Femur (tissue), 1 donor: ENCODE data around the gene AGBL3.
A peak's percentile ranks its signal among the peaks of the same experiment; 100 is the strongest.

Experiments
- DNase-seq: peaks from one replicate; pipeline ENCODE4 v3.0.0-alpha.2; 2017

AGBL3 gene

DNA sequence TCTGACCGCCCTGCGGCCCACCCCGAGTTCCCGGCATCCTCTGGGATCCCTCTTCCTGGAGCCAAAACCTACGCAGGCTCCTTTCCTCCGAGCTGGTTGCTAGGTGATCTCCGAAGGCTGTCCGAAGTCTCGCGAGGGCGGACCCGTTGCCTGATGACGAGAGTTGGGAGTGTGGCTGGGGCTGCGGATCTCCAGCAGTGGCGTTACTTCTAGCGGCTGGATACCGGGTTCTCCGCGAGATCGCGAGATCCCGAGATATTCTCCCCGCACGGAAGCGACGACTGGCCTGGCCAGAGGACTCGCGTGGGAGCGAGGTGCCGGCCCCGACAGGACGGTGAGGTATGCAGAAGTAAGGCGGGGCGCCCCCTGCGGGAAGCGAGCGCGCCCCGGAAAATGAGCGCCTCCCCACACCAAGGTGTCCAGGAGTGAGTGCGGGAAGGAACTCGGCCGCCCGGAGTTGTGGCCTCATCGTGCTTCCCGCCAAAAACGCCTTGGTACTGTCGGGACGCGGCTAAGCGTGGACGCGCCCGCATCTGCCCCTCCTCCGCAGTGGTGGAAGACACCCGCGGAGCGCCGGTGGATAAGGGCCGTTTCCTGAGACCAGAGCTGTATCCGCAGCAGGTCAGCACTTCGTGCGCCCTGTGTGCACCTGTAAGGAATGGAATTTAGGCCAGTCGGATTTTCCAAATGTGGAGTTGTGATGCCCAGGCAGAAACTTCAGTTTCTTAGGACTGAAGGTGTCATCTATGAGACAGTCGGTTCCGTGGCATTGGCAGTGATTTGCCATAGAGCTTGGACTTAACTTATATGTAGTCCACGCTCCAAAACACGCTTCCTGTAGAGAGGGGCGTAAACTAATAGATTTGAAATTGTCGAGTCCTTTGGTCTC is at the start of gene AGBL3:
TSS of gene AGBL3 (plus strand) at position 146 of the 889 bp plus-strand sequence. CDS start 1,426 bp downstream, outside the sequence.
- DNase-seq: peak; percentile 97

- no peak for DNase-seq
These were observed 49.3 kb upstream of the AGBL3 start for GRCh38 chr7:134936893-134937510.

- no peak for DNase-seq
These were observed 48.2 kb upstream of the AGBL3 start for GRCh38 chr7:134938141-134938540.

- DNase-seq: no peak
These were observed 47.2 kb upstream of the AGBL3 start for GRCh38 chr7:134939136-134939535.

GRCh38 chr7:134940729-134941128 is 45.6 kb upstream of the AGBL3 start:
- DNase-seq: no peak

DNA sequence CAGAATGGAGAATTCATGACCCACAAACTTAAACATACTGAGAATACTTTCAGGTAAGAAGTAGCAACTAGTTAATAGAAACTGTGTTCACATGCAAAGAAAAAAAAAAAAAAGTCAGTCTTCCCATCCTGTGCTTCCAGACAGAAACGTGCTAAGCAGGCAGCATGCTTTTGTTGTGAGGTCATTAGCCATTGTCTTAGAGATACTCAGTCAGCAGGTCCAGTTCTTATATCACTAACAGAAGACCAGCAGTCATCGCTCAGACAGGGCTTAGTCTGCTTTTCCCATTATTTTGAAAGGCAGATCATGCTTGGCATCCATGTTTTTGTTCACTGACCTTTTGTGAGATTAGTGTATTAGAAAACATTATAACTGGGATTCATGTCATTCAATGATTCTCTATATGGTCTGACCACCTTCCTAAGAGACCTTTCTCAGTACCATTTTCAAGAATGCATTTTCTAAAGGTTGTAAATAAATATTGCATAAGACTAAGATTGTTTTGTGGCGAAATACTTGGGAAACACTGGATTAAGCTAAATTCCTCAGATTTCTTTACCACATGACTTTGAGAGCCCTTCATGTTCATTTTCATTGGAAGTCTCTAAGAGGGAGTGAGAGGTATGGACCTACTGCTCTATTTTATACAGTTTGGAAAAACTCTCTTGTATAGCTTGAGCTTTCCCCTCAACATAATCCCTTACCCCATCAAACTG is 45.0 kb upstream of the AGBL3 start:
- DNase-seq: no peak

DNA sequence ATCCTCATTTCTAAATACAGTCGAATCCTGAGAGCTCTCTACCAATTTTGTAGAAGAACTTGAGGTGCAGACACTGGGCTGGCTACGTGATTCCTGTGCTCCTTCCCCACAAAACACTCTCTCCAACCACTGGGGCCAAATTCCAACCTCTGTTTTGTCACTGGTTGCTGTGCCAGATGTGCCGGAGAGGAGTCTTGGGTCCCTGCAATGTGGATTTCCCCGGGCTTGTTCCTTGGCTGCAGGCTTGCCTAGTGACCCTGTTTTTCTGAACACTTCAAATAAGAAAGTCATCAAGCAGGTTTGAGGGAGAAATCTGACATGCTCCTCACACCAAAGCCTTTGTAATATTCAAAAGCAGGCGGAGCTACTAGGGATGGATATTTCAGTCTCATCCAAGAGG is 44.4 kb upstream of the AGBL3 start:
- DNase-seq: no peak

DNA sequence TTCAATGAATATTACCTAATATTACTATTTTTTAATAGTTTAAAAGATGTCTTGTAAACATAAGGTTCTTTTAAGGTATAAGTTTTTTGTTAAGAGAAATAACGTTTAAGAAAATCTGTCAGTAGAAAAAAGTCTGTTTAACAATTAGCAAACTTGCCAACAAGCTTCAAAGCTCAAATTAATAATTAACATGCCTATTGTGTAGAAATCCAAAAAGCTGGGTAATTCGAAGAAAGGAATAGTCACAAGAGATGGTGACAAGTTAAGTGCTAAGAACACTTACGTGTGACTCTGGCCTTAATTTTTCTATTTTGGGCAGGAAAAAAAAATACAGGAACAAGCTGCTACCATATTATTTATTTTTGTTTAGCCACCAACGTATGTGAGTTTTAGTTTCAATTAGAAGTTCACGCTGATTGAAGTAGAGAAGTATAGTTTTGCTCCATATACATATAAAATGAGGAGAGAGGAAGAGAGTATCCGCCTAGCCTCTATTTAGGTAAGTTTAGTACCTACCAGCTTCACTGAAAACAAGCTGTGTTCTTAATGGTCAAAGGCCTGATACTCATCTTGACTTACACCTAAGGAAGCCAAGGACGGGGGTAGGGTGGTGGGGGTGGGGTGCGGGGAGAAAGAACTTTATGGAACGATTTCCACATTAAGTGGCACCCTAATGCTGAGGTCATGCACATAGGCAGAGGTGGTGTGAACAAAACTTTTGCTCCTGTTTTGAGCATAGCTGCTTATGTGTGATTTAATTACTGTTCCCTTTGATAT is 43.4 kb upstream of the AGBL3 start:
- no peak for DNase-seq

DNA sequence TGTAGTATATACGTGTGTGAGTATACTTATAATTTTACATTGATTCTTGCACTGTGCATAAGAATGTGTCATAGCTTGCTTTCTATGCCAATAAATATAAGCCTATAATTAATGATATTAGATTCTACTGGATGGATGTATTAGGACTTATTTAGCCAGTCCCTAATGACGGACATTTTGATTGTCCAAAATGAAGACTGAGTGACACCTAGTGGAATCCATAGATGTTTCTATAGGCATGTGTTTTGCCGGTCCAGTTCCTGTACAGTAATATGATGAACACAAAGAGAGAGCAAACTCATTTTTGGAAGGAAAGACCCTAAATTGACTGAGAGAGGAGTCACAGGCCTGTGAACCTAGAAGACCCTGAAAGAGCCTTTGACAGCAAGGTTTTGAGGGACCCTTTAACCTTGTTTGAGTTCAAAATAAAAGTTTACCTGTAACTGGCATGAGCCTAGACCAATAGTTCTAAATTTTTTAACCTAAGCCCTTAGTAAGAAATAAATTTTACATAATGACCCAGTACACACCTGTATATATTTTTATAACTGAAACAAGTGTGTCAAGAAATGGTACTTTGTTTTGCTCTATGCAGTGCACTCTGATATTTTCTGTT is 42.4 kb upstream of the AGBL3 start:
- no peak for DNase-seq

GRCh38 chr7:134945691-134946090 is 40.6 kb upstream of the AGBL3 start:
- DNase-seq: no peak

DNA sequence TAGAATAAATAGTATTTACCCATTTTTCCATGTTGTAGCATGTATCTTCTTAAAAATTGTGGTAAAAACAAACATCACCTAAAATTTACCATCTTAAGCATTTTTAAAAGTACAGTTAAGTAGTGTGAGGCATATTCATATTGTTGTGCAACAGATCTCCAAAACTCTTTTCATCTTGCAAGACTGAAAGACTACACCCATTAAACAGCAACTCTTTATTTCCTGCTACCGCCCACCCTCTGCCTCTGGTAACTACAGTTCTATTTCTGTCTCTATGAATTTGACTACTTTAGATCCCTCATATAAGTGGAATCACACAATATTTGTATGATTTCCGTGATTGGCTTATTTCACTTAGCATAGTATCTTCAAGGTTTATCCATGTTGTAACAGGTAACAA is 40.0 kb upstream of the AGBL3 start:
- no peak for DNase-seq

DNA sequence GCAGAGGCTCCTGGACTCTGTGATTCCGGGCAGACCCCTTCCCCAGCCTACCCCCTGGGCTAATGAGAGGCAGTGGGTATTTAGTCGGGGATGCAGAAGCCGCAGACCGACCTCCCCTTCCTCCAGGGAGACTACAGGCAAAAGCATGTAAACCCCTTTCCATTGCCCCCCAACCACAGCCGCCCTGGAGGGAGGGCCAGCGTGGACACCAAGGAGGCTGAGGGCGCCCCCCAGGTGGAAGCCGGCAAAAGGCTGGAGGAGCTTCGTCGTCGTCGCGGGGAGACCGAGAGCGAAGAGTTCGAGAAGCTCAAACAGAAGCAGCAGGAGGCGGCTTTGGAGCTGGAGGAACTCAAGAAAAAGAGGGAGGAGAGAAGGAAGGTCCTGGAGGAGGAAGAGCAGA is 39.0 kb upstream of the AGBL3 start:
- no peak for DNase-seq

- DNase-seq: no peak
These were observed 38.5 kb upstream of the AGBL3 start for GRCh38 chr7:134947831-134948230.

- DNase-seq: no peak
These were observed 38.1 kb upstream of the AGBL3 start for GRCh38 chr7:134948246-134948645.

DNA sequence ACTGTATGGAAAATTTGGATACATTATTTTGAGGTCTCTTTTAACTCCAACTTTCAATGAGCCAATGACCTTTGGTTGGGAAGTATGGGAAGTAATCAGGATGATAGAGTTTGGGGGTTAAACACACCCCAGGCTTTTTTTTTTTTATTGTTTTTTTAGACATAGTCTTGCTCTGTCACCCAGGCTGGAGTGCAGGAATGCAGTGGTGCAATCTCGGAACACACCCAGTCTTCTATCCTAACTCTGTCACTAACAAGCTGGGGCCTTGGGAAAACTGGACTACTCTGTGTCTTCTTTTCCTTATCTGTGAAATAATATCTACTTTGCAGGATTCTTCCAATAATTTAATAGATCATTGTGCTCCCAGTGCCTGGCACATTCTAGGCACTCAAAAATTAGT is 37.6 kb upstream of the AGBL3 start:
- no peak for DNase-seq

GRCh38 chr7:134949171-134949570 is 37.1 kb upstream of the AGBL3 start:
- DNase-seq: no peak

GRCh38 chr7:134954197-134955082 is 31.9 kb upstream of the AGBL3 start:
- DNase-seq: no peak

DNA sequence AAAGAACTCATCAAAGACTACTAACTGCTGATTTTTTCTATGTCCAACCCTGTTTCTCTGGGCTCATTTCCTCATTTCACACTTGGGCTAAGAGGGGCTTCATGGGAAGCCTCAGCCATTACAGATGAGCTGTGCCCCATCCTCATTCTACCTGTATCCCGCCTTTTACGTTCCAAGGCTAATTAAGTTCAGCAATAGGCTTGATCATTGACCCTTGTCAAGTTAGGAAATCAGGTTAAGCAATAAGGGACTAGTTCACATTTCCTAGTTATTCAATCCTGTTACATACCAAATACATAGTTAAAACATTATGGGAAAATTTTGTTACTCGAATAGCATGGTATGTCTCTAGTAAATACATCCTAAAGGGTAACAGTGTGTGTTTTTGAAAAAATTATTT is 29.3 kb upstream of the AGBL3 start:
- no peak for DNase-seq

- DNase-seq: no peak
These were observed 26.5 kb upstream of the AGBL3 start for GRCh38 chr7:134959810-134960209.

DNA sequence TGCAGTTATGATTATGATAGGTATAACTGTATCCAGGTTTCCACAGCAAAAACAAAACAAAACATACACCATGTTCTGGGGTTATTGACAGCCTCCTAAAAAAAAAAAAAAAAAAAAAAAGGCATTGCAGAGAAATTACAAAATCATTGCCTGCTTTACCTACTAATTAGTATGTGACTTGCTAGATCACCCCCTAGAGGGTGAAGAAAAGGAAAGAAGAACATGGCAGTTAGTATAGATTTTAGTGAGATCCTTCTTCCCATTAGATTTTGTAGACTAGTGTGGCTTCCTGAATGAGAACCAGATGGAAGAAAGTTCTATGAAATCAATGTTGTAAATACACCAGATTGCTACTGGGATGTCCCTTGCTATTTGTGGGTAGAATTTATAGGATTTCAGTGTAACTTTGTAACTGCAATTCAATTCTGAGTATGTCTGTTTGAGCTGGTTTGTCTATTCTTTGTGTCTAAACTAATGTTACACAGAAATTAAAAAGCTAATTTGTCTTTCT is 24.0 kb upstream of the AGBL3 start:
- no peak for DNase-seq

DNA sequence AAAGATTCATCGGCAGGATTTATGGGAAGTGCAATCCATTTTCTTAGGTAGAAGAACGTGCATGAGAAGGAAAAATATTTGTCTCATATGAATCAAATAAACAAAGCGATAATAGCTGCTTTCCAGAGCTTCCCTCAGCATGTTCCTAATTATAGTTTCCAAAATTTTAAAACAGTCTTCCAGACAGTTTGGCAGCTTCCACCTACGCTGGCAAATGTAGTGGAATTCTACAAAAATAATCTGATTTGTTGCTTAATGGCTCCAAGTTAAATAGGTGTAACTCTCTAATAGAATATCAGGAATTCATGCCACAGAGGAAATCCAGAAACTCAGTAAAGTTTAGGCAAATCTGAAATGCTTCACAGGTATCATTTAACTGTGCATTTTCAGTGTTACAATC is 23.3 kb upstream of the AGBL3 start:
- DNase-seq: peak; percentile 59
